HL-60 (cell line): ENCODE data around the gene EGFR.

Experiments
- DNase-seq, 2 experiments: peaks; one replicate each; pipeline ENCODE4 v3.0.0-alpha.2; 2010 to 2020; ENCODE audit warnings: low read depth in 1 of 2, low spot score in 1 of 2
- H3K27ac ChIP-seq: fragments of 250-450 bp; sonication (Bioruptor Pico); replicated peaks from 2 replicates; pipeline ENCODE4 v1.5.1; 2020; ENCODE audit warnings: mild to moderate bottlenecking, moderate library complexity
- H3K27me3 ChIP-seq: fragments of 250-450 bp; sonication (Bioruptor Pico); 2 replicates; pipeline ENCODE4 v1.5.1; 2021; ENCODE audit warnings: mild to moderate bottlenecking, moderate library complexity; ENCODE audit not compliant: insufficient read depth, poor library complexity, severe bottlenecking
- H3K4me3 ChIP-seq: replicated peaks from 2 replicates; pipeline ENCODE4 v1.5.1; 2011; ENCODE audit warnings: mild to moderate bottlenecking, control low read depth, low read length; ENCODE audit not compliant: insufficient read depth
- CTCF ChIP-seq: IDR thresholded peaks from one replicate; pipeline ENCODE4 v1.5.1; 2011; ENCODE audit warnings: low read length, control low read depth, inconsistent platforms; ENCODE audit not compliant: insufficient read depth
- GABPA ChIP-seq: IDR thresholded peaks from 2 replicates; pipeline ENCODE4 v1.6.1; 2012; ENCODE audit warnings: low read depth
- POLR2AphosphoS5 ChIP-seq: IDR thresholded peaks from 2 replicates; pipeline ENCODE4 v1.6.1; 2012; ENCODE audit warnings: low read depth
- REST ChIP-seq: IDR thresholded peaks from 2 replicates; pipeline ENCODE4 v1.6.1; 2012; ENCODE audit warnings: low read depth; ENCODE audit not compliant: insufficient replicate concordance
- SPI1 ChIP-seq: IDR thresholded peaks from 2 replicates; pipeline ENCODE4 v1.6.1; 2012; ENCODE audit warnings: low read depth, mild to moderate bottlenecking, borderline replicate concordance

EGFR gene

GRCh38 chr7:55244006-55244745 lies 225.4 kb downstream of the EGFR start:
- Histone ChIP-seq H3K27me3 (no peaks in the 10 kb centered on the region), H3K27ac (no peak overlapping the region), H3K4me3 (no peak overlapping the region)
- DNase-seq, result no peak
- no peak for TF ChIP-seq POLR2AphosphoS5

GRCh38 chr7:55245271-55245723 lies 226.5 kb downstream of the EGFR start:
- no peak for DNase-seq
- Histone ChIP-seq H3K27me3 (no peaks in the 10 kb centered on the region), H3K4me3 (no peak overlapping the region), H3K27ac (no peak overlapping the region)
- TF ChIP-seq SPI1 (no peak), GABPA (no peak), CTCF (no peak)

GRCh38 chr7:55246171-55246570 lies 227.4 kb downstream of the EGFR start:
- no peak for DNase-seq
- no peak overlapping the region for H3K27ac ChIP-seq
- H3K27me3 ChIP-seq, result no peaks in the 10 kb centered on the region
- no peak overlapping the region for H3K4me3 ChIP-seq
- TF ChIP-seq REST (no peak), CTCF (no peak), GABPA (no peak), SPI1 (no peak), POLR2AphosphoS5 (no peak)

GRCh38 chr7:55247428-55247827 lies 228.6 kb downstream of the EGFR start:
- no peaks in the 10 kb centered on the region for H3K27me3 ChIP-seq
- no peak for DNase-seq
- no peak for TF ChIP-seq GABPA
- no peak for TF ChIP-seq SPI1
- TF ChIP-seq CTCF, result no peak
- no peak for TF ChIP-seq REST
- TF ChIP-seq POLR2AphosphoS5, result no peak
- no peak overlapping the region for H3K27ac ChIP-seq
- no peak overlapping the region for H3K4me3 ChIP-seq
